ENCODE data around the gene MBD2. TPM values are rescaled to one million over a fixed set of nuclear protein-coding genes. Genes with fewer than 3 reads are reported as not detected.

MBD2 gene
- total RNA-seq, 2 experiments from 2014 or later: 131 to 140 TPM

DNA sequence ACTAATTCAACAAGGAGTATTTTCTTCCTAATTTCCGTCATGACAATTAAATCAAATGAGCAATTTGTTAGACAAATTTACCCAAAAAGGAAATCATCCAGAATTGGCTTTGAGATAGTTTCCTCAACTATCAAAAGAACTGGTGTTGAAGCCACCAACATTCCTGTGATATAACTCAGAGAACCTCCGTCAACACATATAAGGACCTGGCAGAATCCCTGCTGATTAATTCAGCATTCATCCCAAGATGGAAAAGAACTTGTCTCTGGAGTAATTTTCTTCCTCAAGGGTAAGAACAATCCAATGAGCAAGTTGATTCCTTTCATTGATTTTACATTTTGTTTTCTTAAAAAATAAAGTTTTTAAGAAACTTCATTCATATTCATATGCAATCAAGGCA is 62.0 kb downstream of the MBD2 start:
- DNase-seq: no peak
- Mint-ChIP-seq H3K4me1 (ENCODE audit: low read depth) (peaks cover 22% of the 10 kb centered on the region), H3K9me3 (no peaks in the 10 kb centered on the region), H3K27ac (no peak overlapping the region), H3K36me3 (peaks cover 57% of the 10 kb centered on the region), H3K4me3 (no peak overlapping the region), H3K27me3 (no peaks in the 10 kb centered on the region)
- ChIA-PET CTCF (interaction anchor here (1.0 kb wide), 1 partner anchor 195 kb away, joined by 3 read pairs; the partner anchor contains the start of genes C18orf54 and STARD6), POLR2A (no interaction called here)
- intact Hi-C loops (cut with micrococcal nuclease): no loop called here

- Mint-ChIP-seq H3K9me3 (no peaks in the 10 kb centered on the region), H3K36me3 (peaks cover 58% of the 10 kb centered on the region), H3K4me3 (no peak overlapping the region), H3K27me3 (no peaks in the 10 kb centered on the region), H3K4me1 (ENCODE audit: low read depth) (peaks cover 22% of the 10 kb centered on the region), H3K27ac (no peak overlapping the region)
- intact Hi-C loops (cut with micrococcal nuclease): no loop called here
- no peak for DNase-seq
- CTCF ChIA-PET: no interaction called here
- POLR2A ChIA-PET: interaction anchor here (1.0 to 1.2 kb wide), 2 partner anchors 10 to 62 kb away, joined by 3 to 4 read pairs; no protein-coding TSS in a partner anchor
Measured at GRCh38 chr18:54161267-54161666, 63.2 kb downstream of the MBD2 start.

DNA sequence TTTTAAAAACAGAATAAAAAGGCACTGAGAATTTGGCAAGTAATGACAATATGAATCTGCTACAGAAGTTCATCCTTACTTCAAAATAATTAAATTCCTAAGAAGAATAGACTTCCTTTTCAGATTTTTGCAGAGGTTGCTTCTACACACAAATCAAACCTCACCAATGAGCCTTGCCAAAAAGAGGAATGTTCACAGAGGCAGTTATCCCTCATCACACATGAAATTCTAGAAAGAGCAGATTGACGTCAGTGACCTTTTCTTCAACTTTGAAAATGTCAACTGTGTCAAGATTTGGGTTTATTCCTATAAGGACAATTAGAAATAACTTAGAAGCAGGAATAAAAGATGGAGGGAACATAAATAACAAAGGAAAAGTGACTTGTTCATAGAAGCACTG is 64.6 kb downstream of the MBD2 start:
- Mint-ChIP-seq H3K27ac (no peak overlapping the region), H3K36me3 (peaks cover 63% of the 10 kb centered on the region), H3K4me1 (ENCODE audit: low read depth) (peaks cover 22% of the 10 kb centered on the region), H3K4me3 (no peak overlapping the region), H3K9me3 (no peaks in the 10 kb centered on the region), H3K27me3 (no peaks in the 10 kb centered on the region)
- POLR2A ChIA-PET: no interaction called here
- no peak for DNase-seq
- intact Hi-C loops (cut with micrococcal nuclease): no loop called here
- CTCF ChIA-PET: no interaction called here

GRCh38 chr18:54157646-54158385 is 66.7 kb downstream of the MBD2 start:
- H3K27me3 Mint-ChIP-seq: no peaks in the 10 kb centered on the region
- H3K4me1 Mint-ChIP-seq (ENCODE audit: low read depth): peaks cover 12% of the 10 kb centered on the region
- intact Hi-C loops (cut with micrococcal nuclease): no loop called here
- no peaks in the 10 kb centered on the region for H3K9me3 Mint-ChIP-seq
- H3K36me3 Mint-ChIP-seq: peaks cover 72% of the 10 kb centered on the region
- CTCF ChIA-PET: no interaction called here
- H3K4me3 Mint-ChIP-seq: no peak overlapping the region
- DNase-seq: no peak
- POLR2A ChIA-PET: no interaction called here
- H3K27ac Mint-ChIP-seq: no peak overlapping the region

- Mint-ChIP-seq H3K4me1 (ENCODE audit: low read depth) (peaks cover 9% of the 10 kb centered on the region), H3K9me3 (no peaks in the 10 kb centered on the region), H3K27me3 (no peaks in the 10 kb centered on the region), H3K27ac (no peak overlapping the region), H3K36me3 (peaks cover 70% of the 10 kb centered on the region), H3K4me3 (no peak overlapping the region)
- DNase-seq: no peak
- intact Hi-C loops (cut with micrococcal nuclease): no loop called here
- POLR2A ChIA-PET: no interaction called here
- CTCF ChIA-PET: no interaction called here
Measured at GRCh38 chr18:54155412-54155811, 69.1 kb downstream of the MBD2 start.

- Mint-ChIP-seq H3K36me3 (peaks cover 59% of the 10 kb centered on the region), H3K9me3 (no peaks in the 10 kb centered on the region), H3K4me3 (no peak overlapping the region), H3K4me1 (ENCODE audit: low read depth) (peaks cover 18% of the 10 kb centered on the region), H3K27ac (no peak overlapping the region), H3K27me3 (no peaks in the 10 kb centered on the region)
- intact Hi-C loops (cut with micrococcal nuclease): no loop called here
- ChIA-PET POLR2A (no interaction called here), CTCF (no interaction called here)
- no peak for DNase-seq
Measured at GRCh38 chr18:54154231-54154630, 70.2 kb downstream of the MBD2 start.

- peak overlapping the region; percentile 33 for H3K27ac Mint-ChIP-seq
Measured at GRCh38 chr18:54151376-54151775, 73.1 kb downstream of the MBD2 start.

GRCh38 chr18:54150226-54150625 is 74.2 kb downstream of the MBD2 start:
- Mint-ChIP-seq H3K4me1 (ENCODE audit: low read depth) (peaks cover 47% of the 10 kb centered on the region), H3K4me3 (no peak overlapping the region), H3K27me3 (no peaks in the 10 kb centered on the region), H3K9me3 (no peaks in the 10 kb centered on the region), H3K27ac (peak overlapping the region; percentile 71), H3K36me3 (peaks cover 40% of the 10 kb centered on the region)
- ChIA-PET POLR2A (interaction anchor here (1.3 to 2.2 kb wide), 4 partner anchors 11 to 135 kb away, joined by 4 to 7 read pairs (median 6); no protein-coding TSS in a partner anchor), CTCF (interaction anchor here (1.8 kb wide), 1 partner anchor 18 kb away, joined by 5 read pairs; no protein-coding TSS in a partner anchor)
- intact Hi-C loops (cut with micrococcal nuclease): no loop called here
- no peak for DNase-seq

More at GRCh38 chr18:54151376-54151775, 73.1 kb downstream of the MBD2 start:
- ChIA-PET POLR2A (interaction anchor here (0.6 to 1.6 kb wide), 2 partner anchors 10 to 25 kb away, joined by 3 to 4 read pairs; no protein-coding TSS in a partner anchor), CTCF (interaction anchor here (1.0 to 1.8 kb wide), 3 partner anchors 17 to 119 kb away, joined by 3 to 5 read pairs (median 3); no protein-coding TSS in a partner anchor)
- no peak for DNase-seq
- H3K4me3 Mint-ChIP-seq: no peak overlapping the region
- H3K27me3 Mint-ChIP-seq: no peaks in the 10 kb centered on the region
- H3K9me3 Mint-ChIP-seq: no peaks in the 10 kb centered on the region
- peaks cover 44% of the 10 kb centered on the region for H3K36me3 Mint-ChIP-seq
- H3K4me1 Mint-ChIP-seq (ENCODE audit: low read depth): peaks cover 47% of the 10 kb centered on the region
- intact Hi-C loops (cut with micrococcal nuclease): no loop called here

DNA sequence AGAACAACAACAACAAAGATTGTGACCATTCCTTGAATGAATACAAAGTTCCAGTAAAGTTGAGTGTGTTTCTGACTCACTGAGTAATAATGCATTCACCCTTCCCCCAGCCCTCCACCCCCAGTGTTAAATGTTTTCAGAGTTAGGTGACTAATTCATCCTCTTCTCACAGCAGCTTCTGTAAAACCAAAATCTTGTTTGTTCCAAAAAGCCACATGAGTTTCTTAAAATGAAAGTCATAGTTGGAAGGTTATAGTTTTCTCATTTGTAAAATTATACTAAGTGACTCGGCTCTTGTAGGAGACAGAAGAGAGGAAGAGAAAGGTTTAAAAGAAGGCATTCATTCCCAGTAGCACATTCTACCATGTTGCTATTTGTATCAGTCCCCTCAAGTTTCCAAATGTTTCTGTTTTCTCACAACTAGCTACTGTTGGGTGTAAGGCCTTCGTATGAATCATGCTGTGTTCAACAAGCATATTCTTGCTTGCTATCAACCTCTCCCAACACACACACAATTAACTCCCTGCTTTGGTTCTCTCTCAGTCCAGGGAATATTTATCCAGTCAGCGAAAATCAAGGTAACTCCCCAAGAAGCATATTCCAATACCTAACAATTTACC is 75.3 kb downstream of the MBD2 start:
- DNase-seq: peak; percentile 87
- POLR2A ChIA-PET: interaction anchor here (0.8 to 2.2 kb wide), 6 partner anchors 14 to 136 kb away, joined by 3 to 7 read pairs (median 6); no protein-coding TSS in a partner anchor
- intact Hi-C loops (cut with micrococcal nuclease): loop anchor here (1.0 to 5.0 kb wide), 12 partner anchors 14 to 568 kb away; partner anchors contain the start of genes C18orf54, POLI and STARD6
- Mint-ChIP-seq H3K4me1 (ENCODE audit: low read depth) (peaks cover 47% of the 10 kb centered on the region), H3K9me3 (no peaks in the 10 kb centered on the region), H3K27me3 (no peaks in the 10 kb centered on the region), H3K27ac (peak overlapping the region; percentile 97), H3K36me3 (peaks cover 31% of the 10 kb centered on the region), H3K4me3 (peak overlapping the region; percentile 49)
- CTCF ChIA-PET: interaction anchor here (1.0 to 1.3 kb wide), 3 partner anchors 16 to 135 kb away, joined by 3 to 4 read pairs (median 3); no protein-coding TSS in a partner anchor

GRCh38 chr18:54148678-54149077 is 75.8 kb downstream of the MBD2 start:
- Mint-ChIP-seq H3K4me3 (peak overlapping the region; percentile 43), H3K27me3 (no peaks in the 10 kb centered on the region), H3K27ac (peak overlapping the region; percentile 97), H3K9me3 (peaks cover 5% of the 10 kb centered on the region), H3K4me1 (ENCODE audit: low read depth) (peaks cover 47% of the 10 kb centered on the region), H3K36me3 (peaks cover 27% of the 10 kb centered on the region)
- POLR2A ChIA-PET: interaction anchor here (1.0 to 2.2 kb wide), 6 partner anchors 16 to 76 kb away, joined by 3 to 7 read pairs (median 6); partner anchors contain the start of gene MBD2
- DNase-seq: no peak
- intact Hi-C loops (cut with micrococcal nuclease): loop anchor here (1.0 to 5.0 kb wide), 12 partner anchors 15 to 569 kb away; partner anchors contain the start of genes C18orf54, POLI and STARD6
- CTCF ChIA-PET: interaction anchor here (1.0 to 1.3 kb wide), 3 partner anchors 17 to 136 kb away, joined by 3 to 4 read pairs (median 3); no protein-coding TSS in a partner anchor

DNA sequence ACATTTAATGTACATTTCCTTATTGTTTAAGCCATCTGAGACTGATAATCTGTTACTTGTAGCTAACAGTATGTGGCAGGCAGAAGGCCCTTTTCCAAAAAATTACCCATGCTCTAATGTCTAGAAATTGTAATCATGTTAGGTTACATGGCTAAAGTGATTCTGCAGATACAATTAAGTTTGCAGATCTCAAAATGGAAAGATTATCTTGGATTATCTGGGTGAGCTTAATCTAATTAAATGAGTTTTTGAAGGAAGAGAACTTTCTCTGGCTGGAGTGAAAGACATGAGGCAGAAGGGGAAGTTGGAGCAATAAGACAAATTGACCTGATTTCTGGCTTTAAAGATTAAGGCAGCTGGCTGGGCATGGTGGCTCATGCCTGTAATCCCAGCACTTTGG is 76.3 kb downstream of the MBD2 start:
- Mint-ChIP-seq H3K27me3 (no peaks in the 10 kb centered on the region), H3K27ac (peak overlapping the region; percentile 97), H3K4me1 (ENCODE audit: low read depth) (peaks cover 47% of the 10 kb centered on the region), H3K36me3 (peaks cover 27% of the 10 kb centered on the region), H3K9me3 (peaks cover 9% of the 10 kb centered on the region), H3K4me3 (no peak overlapping the region)
- no peak for DNase-seq
- ChIA-PET CTCF (interaction anchor here (1.1 to 1.3 kb wide), 2 partner anchors 75 to 136 kb away, joined by 3 read pairs; no protein-coding TSS in a partner anchor), POLR2A (interaction anchor here (1.0 to 2.2 kb wide), 5 partner anchors 17 to 76 kb away, joined by 3 to 7 read pairs (median 3); partner anchors contain the start of gene MBD2)
- intact Hi-C loops (cut with micrococcal nuclease): loop anchor here (5.0 kb wide), 2 partner anchors 209 to 569 kb away; partner anchors contain the start of genes C18orf54 and STARD6
